GM18517 (cell line): ENCODE data around the gene SULT4A1.
"Not testable (repeated sequence)": the region's sequence is repeated elsewhere in the genome, so short reads cannot be mapped to it uniquely, and the experiment has no call there.

Experiments
- ATAC-seq: cut with Tn5 transposase; IDR thresholded peaks from one replicate; pipeline ENCODE4 v1.9.1; 2021; ENCODE audit warnings: mild to moderate bottlenecking, moderate library complexity; ENCODE audit not compliant: unreplicated experiment

SULT4A1 gene

GRCh38 chr22:43862074-43862881 lies at the start of gene SULT4A1:
Gene SULT4A1 (minus strand): TSS chr22:43862513. CDS start chr22:43862382, 131 bp downstream.
- ATAC-seq: no peak

GRCh38 chr22:43911351-43911750 lies 49.0 kb upstream of the SULT4A1 start:
- ATAC-seq: no peak

GRCh38 chr22:43910178-43910695 lies 47.9 kb upstream of the SULT4A1 start:
- no peak for ATAC-seq

- ATAC-seq: no peak
Measured at GRCh38 chr22:43909708-43910107, 47.4 kb upstream of the SULT4A1 start.

GRCh38 chr22:43905681-43906080 lies 43.4 kb upstream of the SULT4A1 start:
- no peak for ATAC-seq

GRCh38 chr22:43904412-43904811 lies 42.1 kb upstream of the SULT4A1 start:
- ATAC-seq: not testable (repeated sequence)

- not testable (repeated sequence) for ATAC-seq
Measured at GRCh38 chr22:43903033-43903432, 40.7 kb upstream of the SULT4A1 start.

GRCh38 chr22:43901976-43902643 lies 39.8 kb upstream of the SULT4A1 start:
- no peak for ATAC-seq

GRCh38 chr22:43900206-43900605 lies 37.9 kb upstream of the SULT4A1 start:
- ATAC-seq: no peak

- ATAC-seq: no peak
Measured at GRCh38 chr22:43897751-43898261, 35.5 kb upstream of the SULT4A1 start.

GRCh38 chr22:43895986-43896645 lies 33.8 kb upstream of the SULT4A1 start:
- no peak for ATAC-seq

- no peak for ATAC-seq
Measured at GRCh38 chr22:43894122-43894521, 31.8 kb upstream of the SULT4A1 start.

- no peak for ATAC-seq
Measured at GRCh38 chr22:43893266-43893665, 31.0 kb upstream of the SULT4A1 start.

GRCh38 chr22:43892183-43892894 lies 30.0 kb upstream of the SULT4A1 start:
- no peak for ATAC-seq

GRCh38 chr22:43891360-43892182 lies 29.3 kb upstream of the SULT4A1 start, which contains the start of gene PNPLA5:
Gene PNPLA5 (minus strand): TSS chr22:43892013. CDS start chr22:43891880, 133 bp downstream.
- no peak for ATAC-seq

- ATAC-seq: no peak
Measured at GRCh38 chr22:43890901-43891331, 28.6 kb upstream of the SULT4A1 start.

- no peak for ATAC-seq
Measured at GRCh38 chr22:43889860-43890253, 27.5 kb upstream of the SULT4A1 start.

- ATAC-seq: no peak
Measured at GRCh38 chr22:43889201-43889859, 27.0 kb upstream of the SULT4A1 start.

GRCh38 chr22:43888740-43889139 lies 26.4 kb upstream of the SULT4A1 start:
- no peak for ATAC-seq
